Mucosa of descending colon (tissue), 3 donors: Measurements from ENCODE around the gene PPFIA4. TPM values are rescaled to one million over a fixed set of nuclear protein-coding genes. Genes with fewer than 3 reads are reported as not detected.

Experiments
- ATAC-seq: fragments of 200-7000 bp; cut with Tn5 transposase; one replicate; pipeline ENCODE4 v1.9.1; 2020; ENCODE audit warnings: mild to moderate bottlenecking, moderate library complexity
- DNase-seq, 3 donors: peaks; one replicate each; pipeline ENCODE4 v3.0.0-alpha.2; 2020
- H3K36me3 ChIP-seq: fragments of 200-600 bp; one replicate; pipeline ENCODE4 v1.8.0; 2021; ENCODE audit warnings: low read depth, mild to moderate bottlenecking
- H3K4me1 ChIP-seq: fragments of 200-600 bp; one replicate; pipeline ENCODE4 v1.8.0; 2021; ENCODE audit warnings: low read depth, mild to moderate bottlenecking
- H3K4me3 ChIP-seq: fragments of 200-600 bp; one replicate; pipeline ENCODE4 v1.8.0; 2021; ENCODE audit warnings: mild to moderate bottlenecking
- H3K9me3 ChIP-seq: fragments of 200-600 bp; one replicate; pipeline ENCODE4 v1.8.0; 2021; ENCODE audit warnings: mild to moderate bottlenecking
- intact Hi-C, 2 donors: fragments of 100-400 bp; cut with DNase I in 1 of 2; cut with micrococcal nuclease in 1 of 2; formaldehyde crosslinking; loops; one replicate each; pipeline versions ENCODE4 v1.11.0 to v1.11.1; 2022; cut with DNase I, micrococcal nuclease
- total RNA-seq, 3 donors: library from RNA; stranded (reverse); fragmentation: NEBNext Ultra II Directional in 2 of 3; extraction: Animal tissue kit (Norgen Biotek cat#: 25700) in 2 of 3; gene quantifications; one replicate each; pipeline versions ENCODE4 v1.2.1 to v1.2.4, GENCODE V29; 2021 to 2023
- TF ChIP-seq, protein P1 (sequence below): fragments of 200-600 bp; IDR thresholded peaks from one replicate; pipeline ENCODE4 v1.8.0; 2022; ENCODE audit warnings: antibody characterized with exemption, mild to moderate bottlenecking
- donor health status: DM: no; HTN: no; CAD: no; lungs with moderate emphysema.
- donor health status: DM: no; HTN: no; CAD: no.
- donor health status: DM: no; HTN: yes; CAD: no.

Gene PPFIA4
- total RNA-seq, 3 donors from 2014 or later, result 0.43 to 4.0 (median 0.60) TPM

GRCh38 chr1:203049576-203050180 lies 23.4 kb downstream of the PPFIA4 start:
- no peak for ATAC-seq
- no peak overlapping the region for H3K4me3 ChIP-seq
- no peak for DNase-seq
- H3K36me3 ChIP-seq, result no peaks in the 10 kb centered on the region
- intact Hi-C loops, result no loop called here
- no peaks in the 10 kb centered on the region for H3K4me1 ChIP-seq
- TF ChIP-seq, protein P1, sequence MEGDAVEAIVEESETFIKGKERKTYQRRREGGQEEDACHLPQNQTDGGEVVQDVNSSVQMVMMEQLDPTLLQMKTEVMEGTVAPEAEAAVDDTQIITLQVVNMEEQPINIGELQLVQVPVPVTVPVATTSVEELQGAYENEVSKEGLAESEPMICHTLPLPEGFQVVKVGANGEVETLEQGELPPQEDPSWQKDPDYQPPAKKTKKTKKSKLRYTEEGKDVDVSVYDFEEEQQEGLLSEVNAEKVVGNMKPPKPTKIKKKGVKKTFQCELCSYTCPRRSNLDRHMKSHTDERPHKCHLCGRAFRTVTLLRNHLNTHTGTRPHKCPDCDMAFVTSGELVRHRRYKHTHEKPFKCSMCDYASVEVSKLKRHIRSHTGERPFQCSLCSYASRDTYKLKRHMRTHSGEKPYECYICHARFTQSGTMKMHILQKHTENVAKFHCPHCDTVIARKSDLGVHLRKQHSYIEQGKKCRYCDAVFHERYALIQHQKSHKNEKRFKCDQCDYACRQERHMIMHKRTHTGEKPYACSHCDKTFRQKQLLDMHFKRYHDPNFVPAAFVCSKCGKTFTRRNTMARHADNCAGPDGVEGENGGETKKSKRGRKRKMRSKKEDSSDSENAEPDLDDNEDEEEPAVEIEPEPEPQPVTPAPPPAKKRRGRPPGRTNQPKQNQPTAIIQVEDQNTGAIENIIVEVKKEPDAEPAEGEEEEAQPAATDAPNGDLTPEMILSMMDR, result no peak
- no peaks in the 10 kb centered on the region for H3K9me3 ChIP-seq

GRCh38 chr1:203050826-203051225 lies 24.5 kb downstream of the PPFIA4 start:
- no peak overlapping the region for H3K4me3 ChIP-seq
- intact Hi-C loops, result no loop called here
- DNase-seq (no peak), ATAC-seq (no peak)
- H3K36me3 ChIP-seq, result no peaks in the 10 kb centered on the region
- TF ChIP-seq, protein P1, result no peak
- H3K9me3 ChIP-seq, result no peaks in the 10 kb centered on the region
- H3K4me1 ChIP-seq, result no peaks in the 10 kb centered on the region

DNA sequence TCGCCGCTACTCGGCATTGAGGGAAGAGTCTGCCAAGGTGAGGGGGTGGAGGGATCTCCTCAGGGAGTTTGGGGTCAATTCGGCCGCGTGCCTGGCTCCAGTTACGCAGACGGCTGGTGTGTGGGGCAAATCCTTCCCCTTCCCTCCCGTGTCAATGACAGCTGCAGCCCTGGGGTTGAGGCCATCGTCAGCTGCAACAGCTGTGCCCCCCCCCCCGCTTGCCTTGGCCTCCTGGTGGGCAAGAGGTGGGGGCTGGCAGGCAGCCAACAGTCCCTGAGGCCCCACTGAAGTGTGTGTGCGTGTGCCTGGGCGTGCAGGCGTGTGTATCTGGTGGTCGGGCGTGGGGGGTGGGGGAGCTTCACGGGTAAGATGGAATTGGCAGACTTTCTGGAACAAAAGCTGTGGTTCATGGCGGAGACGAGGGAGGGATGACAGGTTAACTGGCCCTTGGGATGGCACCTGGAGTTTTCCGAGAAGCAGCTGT lies 25.6 kb downstream of the PPFIA4 start:
- no peaks in the 10 kb centered on the region for H3K36me3 ChIP-seq
- intact Hi-C loops, result no loop called here
- TF ChIP-seq, protein P1, result no peak
- DNase-seq (no peak), ATAC-seq (no peak)
- H3K4me3 ChIP-seq, result no peak overlapping the region
- H3K9me3 ChIP-seq, result no peaks in the 10 kb centered on the region
- no peaks in the 10 kb centered on the region for H3K4me1 ChIP-seq

DNA sequence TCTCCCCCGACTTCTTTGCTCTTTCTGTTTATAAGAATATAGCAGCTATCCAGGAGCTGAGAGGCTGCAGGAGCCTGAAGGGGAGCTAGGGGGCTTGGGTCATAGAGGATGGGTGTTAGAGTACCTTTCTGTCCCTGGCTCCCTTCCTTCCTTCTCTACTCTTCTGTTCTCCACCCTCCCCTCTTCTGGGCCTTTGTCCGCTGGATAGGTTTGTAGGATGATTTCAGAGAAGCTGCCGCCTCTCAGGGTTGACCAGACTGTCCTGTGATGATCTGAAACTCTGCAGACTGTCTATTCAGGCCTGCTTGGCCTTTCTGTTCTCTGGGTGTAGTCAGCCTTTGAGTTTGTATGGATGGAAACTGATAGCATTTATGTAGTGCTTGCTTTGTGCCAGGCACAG lies 26.3 kb downstream of the PPFIA4 start:
- no peak for DNase-seq
- intact Hi-C loops, result no loop called here
- TF ChIP-seq, protein P1, result no peak

DNA sequence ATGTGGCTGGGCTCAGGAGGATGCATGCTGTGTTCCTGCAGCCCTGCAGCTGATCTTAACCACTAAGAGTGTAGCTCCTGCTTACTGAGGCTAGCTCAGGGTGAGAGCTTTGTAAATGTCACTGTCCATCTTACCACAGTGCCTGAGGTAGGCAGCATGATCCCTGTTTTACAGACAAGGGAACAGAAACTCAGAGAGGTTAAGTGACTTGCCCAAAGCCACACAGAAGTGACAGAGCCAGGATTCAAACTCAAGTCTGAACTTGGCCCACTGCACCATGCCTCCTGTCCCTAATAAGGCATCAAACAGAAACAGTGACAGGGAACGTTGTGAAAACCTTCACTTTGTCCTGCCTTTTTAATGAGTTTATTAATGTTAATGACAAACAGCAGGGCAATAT lies 27.9 kb downstream of the PPFIA4 start:
- Histone ChIP-seq H3K9me3 (no peaks in the 10 kb centered on the region), H3K36me3 (no peaks in the 10 kb centered on the region), H3K4me1 (no peaks in the 10 kb centered on the region), H3K4me3 (no peak overlapping the region)
- no peak for DNase-seq
- intact Hi-C loops, result no loop called here
- no peak for ATAC-seq
- TF ChIP-seq, protein P1, result no peak

More for the DNA sequence above, 26.3 kb downstream of the PPFIA4 start:
- H3K4me1 ChIP-seq, result no peaks in the 10 kb centered on the region
- no peak overlapping the region for H3K4me3 ChIP-seq
- ATAC-seq, result no peak
- no peaks in the 10 kb centered on the region for H3K9me3 ChIP-seq
- H3K36me3 ChIP-seq, result no peaks in the 10 kb centered on the region
